ENCODE measurements around the gene TBC1D22A. TPM values are rescaled to one million over a fixed set of nuclear protein-coding genes. Genes with fewer than 3 reads are reported as not detected.

TBC1D22A gene
- total RNA-seq, 1 donor from 2014 or later, result 87.8 TPM

- Histone ChIP-seq H3K9me3 (peaks cover 8 to 16% of the 10 kb centered on the region in 2 donors), H3K27ac (no peak overlapping the region), H3K4me1 (peaks cover 0 to under 1% of the 10 kb centered on the region in 2 donors), H3K27me3 (no peaks in the 10 kb centered on the region), H3K4me3 (no peak overlapping the region), H3K36me3 (no peaks in the 10 kb centered on the region)
- TF ChIP-seq CTCF (IDR thresholded peaks at IDR 0.05), result no peak
- DNase-seq (ENCODE audit: low spot score in 2 of 2), result no peak
- intact Hi-C loops (cut with DNase I), result no loop called here
Measured at GRCh38 chr22:46835288-46835687, 72.8 kb downstream of the TBC1D22A start.

GRCh38 chr22:46835693-46836092, 73.2 kb downstream of the TBC1D22A start:
- Histone ChIP-seq H3K27ac (no peak overlapping the region), H3K4me1 (no peaks in the 10 kb centered on the region), H3K4me3 (no peak overlapping the region), H3K27me3 (no peaks in the 10 kb centered on the region), H3K9me3 (peaks cover 8 to 16% of the 10 kb centered on the region in 2 donors), H3K36me3 (no peaks in the 10 kb centered on the region)
- DNase-seq (ENCODE audit: low spot score in 2 of 2), result no peak
- no peak for TF ChIP-seq CTCF (IDR thresholded peaks at IDR 0.05)
- intact Hi-C loops (cut with DNase I), result no loop called here

GRCh38 chr22:46841522-46841921, 79.1 kb downstream of the TBC1D22A start:
- no peaks in the 10 kb centered on the region for H3K36me3 ChIP-seq
- H3K27me3 ChIP-seq, result no peaks in the 10 kb centered on the region
- no peak for TF ChIP-seq CTCF (IDR thresholded peaks at IDR 0.05)
- H3K9me3 ChIP-seq, result peaks cover 0 to 4% of the 10 kb centered on the region in 2 donors
- no peak overlapping the region for H3K4me3 ChIP-seq
- peaks cover 0 to 2% of the 10 kb centered on the region in 2 donors for H3K4me1 ChIP-seq
- no peak for DNase-seq (ENCODE audit: low spot score in 2 of 2)
- intact Hi-C loops (cut with DNase I), result no loop called here
- H3K27ac ChIP-seq, result no peak overlapping the region

GRCh38 chr22:46842606-46843005, 80.2 kb downstream of the TBC1D22A start:
- intact Hi-C loops (cut with DNase I), result no loop called here
- Histone ChIP-seq H3K4me3 (no peak overlapping the region), H3K9me3 (peaks cover 0 to 4% of the 10 kb centered on the region in 2 donors), H3K27ac (no peak overlapping the region), H3K4me1 (peaks cover 0 to 2% of the 10 kb centered on the region in 2 donors), H3K36me3 (no peaks in the 10 kb centered on the region), H3K27me3 (no peaks in the 10 kb centered on the region)
- DNase-seq (ENCODE audit: low spot score in 2 of 2), result no peak
- no peak for TF ChIP-seq CTCF (IDR thresholded peaks at IDR 0.05)

- no peaks in the 10 kb centered on the region for H3K9me3 ChIP-seq
- H3K27ac ChIP-seq, result no peak overlapping the region
- peaks cover 0 to 2% of the 10 kb centered on the region in 2 donors for H3K4me1 ChIP-seq
- no peaks in the 10 kb centered on the region for H3K27me3 ChIP-seq
- intact Hi-C loops (cut with DNase I), result no loop called here
- no peak for TF ChIP-seq CTCF (IDR thresholded peaks at IDR 0.05)
- no peak overlapping the region for H3K4me3 ChIP-seq
- no peak for DNase-seq (ENCODE audit: low spot score in 2 of 2)
- H3K36me3 ChIP-seq, result no peaks in the 10 kb centered on the region
Measured at GRCh38 chr22:46843821-46844255, 81.4 kb downstream of the TBC1D22A start.

Measured in ascending aorta (tissue), 2 donors.